Activated naive CD4-positive, alpha-beta T cell treated with anti-CD3 and anti-CD28 coated beads, Interleukin-2, amount 50 U/mL, for 72 hours (primary cell): ENCODE measurements around the gene MUC6. TPM values are rescaled to one million over a fixed set of nuclear protein-coding genes. Genes with fewer than 3 reads are reported as not detected.

Experiments used
- ATAC-seq, 2 donors: fragments of 150-1000 bp; cut with Tn5 transposase; 2 replicates each; pipeline ENCODE4 v1.10.0; 2021; ENCODE audit warnings: mild to moderate bottlenecking in 2 of 2, moderate library complexity in 2 of 2
- DNase-seq, 2 donors: peaks; one replicate each; pipeline ENCODE4 v3.0.0; 2021 to 2022; ENCODE audit warnings: low spot score in 2 of 2
- H3K27ac Mint-ChIP-seq, 2 donors: one replicate each; pipeline ENCODE4 v1.8.0; 2022; ENCODE audit warnings: mild to moderate bottlenecking in 2 of 2, mixed read lengths in 2 of 2
- H3K36me3 Mint-ChIP-seq, 2 donors: one replicate each; pipeline ENCODE4 v1.8.0; 2022; ENCODE audit warnings: mixed read lengths in 2 of 2
- H3K9me3 Mint-ChIP-seq, 2 donors: one replicate each; pipeline ENCODE4 v1.8.0; 2022; ENCODE audit warnings: mixed read lengths in 2 of 2
- total RNA-seq, 2 donors: library from RNA; stranded (reverse); gene quantifications; one replicate each; pipeline ENCODE4 v1.2.3, GENCODE V29; 2022

Gene MUC6
- total RNA-seq, 2 donors from 2014 or later = not detected

DNA sequence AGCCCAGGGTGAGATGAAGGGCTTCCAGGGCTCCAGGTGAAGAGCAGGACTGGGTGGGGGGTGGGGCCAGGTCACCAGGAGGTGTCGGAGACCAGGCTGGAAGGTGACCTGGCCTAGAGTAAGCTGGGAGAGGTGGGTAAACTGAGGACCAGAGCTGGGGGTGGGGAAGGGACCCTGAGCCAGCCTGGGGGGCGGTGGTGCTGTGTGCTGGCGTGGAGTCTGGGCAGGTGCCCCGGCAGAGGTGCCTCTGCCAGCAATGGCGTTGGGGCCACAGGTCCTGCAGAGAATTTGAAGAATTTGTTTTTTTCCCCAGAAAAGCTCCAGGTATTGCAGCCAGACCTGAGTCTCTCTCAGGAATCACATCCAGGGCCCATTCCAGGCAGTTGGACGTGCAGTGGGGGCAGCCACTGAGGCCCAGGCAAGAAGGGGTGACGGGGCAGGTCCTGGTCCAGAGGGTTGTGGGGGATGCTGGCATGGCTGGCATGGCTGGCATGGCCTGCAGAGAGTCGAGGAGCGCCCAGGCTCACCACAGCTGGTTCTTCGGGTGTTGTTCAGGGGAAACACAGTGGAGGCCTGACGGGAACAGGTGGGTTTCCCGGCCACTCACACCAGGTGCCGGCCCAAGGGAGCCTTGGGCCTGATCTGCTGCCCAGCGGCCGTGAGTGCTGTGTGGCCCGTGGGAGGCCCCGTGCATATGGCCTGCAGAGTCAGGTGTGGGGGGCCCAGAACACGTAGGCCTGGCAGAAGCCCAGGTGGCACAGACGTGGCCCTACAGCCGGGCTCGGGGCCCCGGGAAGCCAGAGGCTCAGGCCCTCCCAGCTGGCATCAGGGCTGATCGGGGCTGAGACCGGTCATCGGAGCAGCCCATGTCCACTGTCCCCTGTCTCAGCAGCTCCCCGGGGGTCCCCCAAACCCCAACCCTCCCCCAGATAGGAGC lies 6.4 kb upstream of the MUC6 start:
- DNase-seq = no peak

DNA sequence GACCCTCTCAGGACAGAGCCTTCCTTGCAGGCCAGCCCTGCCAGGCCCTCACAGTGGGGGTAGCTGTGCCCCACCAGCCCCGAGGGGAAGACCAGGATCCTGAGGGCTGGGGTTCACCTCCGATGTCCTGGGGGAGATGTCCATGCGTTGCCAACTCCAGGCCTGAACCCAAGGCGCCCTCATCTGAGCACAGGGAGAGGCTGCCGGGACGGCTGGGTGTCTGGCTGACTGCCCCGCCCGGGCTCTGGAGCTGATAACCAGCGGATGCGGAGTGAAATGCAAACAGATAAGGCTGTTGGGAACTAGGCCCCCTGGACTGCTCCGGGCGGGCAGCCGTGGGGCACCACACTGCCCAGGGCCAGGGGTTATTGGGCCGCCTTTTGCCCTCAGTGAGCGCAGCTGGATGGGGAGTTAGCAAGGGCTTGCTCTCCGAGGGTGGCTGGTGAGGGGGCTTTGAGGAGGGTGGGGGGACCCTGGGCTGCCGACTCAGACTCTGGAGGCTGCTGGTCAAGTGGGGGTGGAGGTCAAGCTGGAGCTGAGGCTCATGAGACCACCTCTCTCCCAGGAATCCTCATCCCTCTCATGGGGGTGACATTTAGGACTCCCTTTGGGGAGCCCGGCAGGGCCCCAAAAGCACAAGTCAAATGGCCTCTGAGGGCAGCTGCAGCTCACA lies 5.6 kb upstream of the MUC6 start:
- Mint-ChIP-seq H3K9me3 (no peaks in the 10 kb centered on the region), H3K36me3 (no peaks in the 10 kb centered on the region), H3K27ac (no peak overlapping the region)
- no peak for ATAC-seq
- no peak for DNase-seq

More for the DNA sequence above, 6.4 kb upstream of the MUC6 start:
- no peaks in the 10 kb centered on the region for H3K9me3 Mint-ChIP-seq
- ATAC-seq = peak in 1 of 2 donors; percentile 15
- no peaks in the 10 kb centered on the region for H3K36me3 Mint-ChIP-seq
- H3K27ac Mint-ChIP-seq = no peak overlapping the region

DNA sequence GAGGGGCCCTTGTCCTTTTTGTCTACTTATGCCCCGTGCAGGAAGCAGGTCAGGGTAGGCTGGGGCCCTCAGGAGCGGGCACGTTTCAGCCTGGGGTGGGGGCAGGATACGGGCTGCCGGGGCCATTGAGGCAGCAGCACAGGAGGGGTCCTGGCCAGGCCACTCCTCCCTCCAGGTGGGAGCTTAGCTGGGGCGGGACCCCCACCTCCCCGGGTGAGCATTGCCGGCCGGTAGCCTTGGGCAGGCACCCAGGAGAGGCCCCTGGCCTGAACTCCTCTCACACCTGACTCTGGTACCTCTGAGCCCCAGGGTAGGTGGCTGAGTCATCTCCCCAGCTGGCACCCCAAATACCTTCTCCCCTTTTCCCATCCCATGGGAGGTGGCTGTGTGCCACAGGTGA lies 5.0 kb upstream of the MUC6 start:
- Mint-ChIP-seq H3K27ac (no peak overlapping the region), H3K36me3 (no peaks in the 10 kb centered on the region), H3K9me3 (no peaks in the 10 kb centered on the region)
- ATAC-seq = no peak
- no peak for DNase-seq

DNA sequence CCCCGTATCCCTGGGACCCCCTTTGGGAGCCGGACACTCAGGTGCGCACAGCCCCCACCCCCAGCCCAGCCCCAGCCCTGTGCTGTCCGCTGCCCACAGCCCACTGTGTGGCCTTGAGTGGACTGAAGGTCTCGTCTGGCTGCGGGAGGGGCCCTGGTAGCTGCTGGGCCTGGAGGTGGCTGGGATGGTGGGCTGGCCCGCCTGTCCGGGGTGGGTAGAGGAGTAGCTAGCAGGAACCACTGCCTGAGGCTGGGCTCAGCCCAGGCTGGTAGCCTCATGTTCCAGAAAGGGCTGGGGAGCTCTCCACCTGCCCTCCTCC lies 4.6 kb upstream of the MUC6 start:
- Mint-ChIP-seq H3K36me3 (no peaks in the 10 kb centered on the region), H3K9me3 (no peaks in the 10 kb centered on the region), H3K27ac (no peak overlapping the region)
- DNase-seq (no peak), ATAC-seq (no peak)

DNA sequence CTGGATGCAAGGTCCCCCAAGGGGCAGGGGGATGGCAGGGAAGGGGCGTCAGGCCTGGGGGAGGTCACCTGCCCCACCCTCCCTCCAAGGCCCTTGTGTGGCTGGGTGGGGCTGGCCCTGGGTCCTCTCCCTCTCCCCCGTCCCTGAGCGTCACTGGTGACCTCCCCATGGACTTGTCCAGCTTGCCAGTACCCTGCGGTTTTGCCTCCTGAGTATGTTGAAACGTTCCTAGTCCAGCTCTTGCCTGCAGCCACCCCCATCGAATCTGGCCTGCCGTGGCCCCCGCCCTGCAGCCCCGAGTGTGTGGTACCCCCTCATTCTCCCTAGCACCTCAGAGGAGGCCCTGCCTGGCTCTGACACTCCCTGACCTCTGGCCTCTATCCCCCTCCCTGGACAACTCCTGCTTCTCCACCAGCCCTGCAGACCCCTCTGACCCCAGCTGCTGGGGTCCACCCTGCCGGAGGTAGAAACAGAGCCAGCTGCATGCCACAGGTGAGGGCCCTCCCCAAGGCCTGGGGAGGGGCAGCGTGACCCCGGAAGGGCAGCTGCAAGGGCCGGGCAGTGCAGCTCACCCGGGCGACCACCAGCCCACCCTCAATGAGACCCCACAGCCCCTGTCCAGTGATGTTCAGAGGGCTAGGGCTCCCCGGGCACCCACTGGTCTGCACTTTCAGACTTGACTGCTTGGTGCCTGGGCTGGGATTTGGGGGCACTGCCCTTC lies 4.1 kb upstream of the MUC6 start:
- DNase-seq = no peak
- Mint-ChIP-seq H3K9me3 (no peaks in the 10 kb centered on the region), H3K36me3 (no peaks in the 10 kb centered on the region), H3K27ac (no peak overlapping the region)
- ATAC-seq = no peak

DNA sequence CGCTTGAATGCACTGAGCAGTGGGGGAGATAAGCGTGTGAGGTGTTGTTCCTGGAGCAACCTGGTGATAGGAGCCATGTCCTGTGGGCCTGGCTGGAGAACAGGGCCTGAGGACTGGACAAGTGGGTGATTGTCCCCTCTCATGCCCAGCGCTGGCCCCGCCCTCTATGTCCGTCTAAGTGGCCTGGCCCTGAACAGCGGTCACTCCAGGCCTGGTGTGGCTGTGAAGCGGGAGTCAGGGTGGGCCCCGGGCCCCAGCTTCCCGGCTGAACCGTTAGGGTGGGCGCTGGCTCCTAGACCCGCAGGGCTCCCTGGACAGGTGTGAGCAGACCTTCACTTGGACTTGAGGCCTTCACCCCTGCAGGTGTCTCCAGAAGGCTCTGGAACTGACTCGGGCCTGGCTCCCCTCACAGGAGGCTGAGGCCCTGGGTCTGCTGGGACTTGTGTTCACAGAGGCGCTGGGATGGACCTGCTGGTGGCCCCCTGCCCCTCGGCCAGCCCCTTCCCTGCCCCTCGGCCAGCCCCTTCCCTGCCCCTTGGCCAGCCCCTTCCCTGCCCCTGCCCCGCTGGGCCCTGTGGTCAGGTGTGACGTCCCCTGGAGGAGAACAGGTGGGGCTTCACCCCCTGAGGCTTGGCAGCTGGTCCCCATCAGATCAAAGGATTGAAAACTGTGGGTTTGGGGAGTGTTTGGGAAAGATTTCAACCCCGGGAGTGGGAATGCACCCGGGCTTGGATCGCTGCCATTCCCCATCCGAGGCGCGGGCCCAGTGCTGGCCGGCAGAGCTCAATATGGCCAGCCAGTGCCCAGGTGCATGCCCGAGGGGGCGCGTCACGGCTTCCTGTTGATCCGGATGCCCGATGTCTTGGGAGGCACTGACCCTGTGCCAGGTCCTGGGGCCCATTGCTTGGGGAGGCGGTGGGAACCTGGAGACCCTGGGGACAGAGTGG lies 3.2 kb upstream of the MUC6 start:
- ATAC-seq (no peak), DNase-seq (no peak)
- no peak overlapping the region for H3K27ac Mint-ChIP-seq
- no peaks in the 10 kb centered on the region for H3K9me3 Mint-ChIP-seq
- H3K36me3 Mint-ChIP-seq = no peaks in the 10 kb centered on the region

DNA sequence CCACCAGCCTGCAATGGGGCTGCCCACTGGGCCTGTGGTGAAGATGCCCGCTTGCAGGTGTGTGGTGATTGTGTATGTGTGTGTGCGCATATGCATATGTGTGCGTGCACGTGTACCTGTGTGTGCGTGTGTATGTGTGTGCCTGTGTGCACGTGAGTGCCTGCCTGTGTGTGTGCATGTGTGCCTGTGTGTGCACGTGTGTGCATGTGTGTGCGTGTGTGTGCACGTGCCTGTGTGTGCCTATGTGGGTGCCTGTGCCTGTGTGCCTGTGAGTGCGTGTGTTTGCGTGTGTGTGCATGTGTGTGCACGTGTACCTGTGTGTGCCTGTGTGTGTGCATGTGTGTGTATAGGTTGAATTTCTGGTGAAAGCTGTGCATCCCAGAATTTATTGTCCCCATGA lies 2.4 kb upstream of the MUC6 start:
- Mint-ChIP-seq H3K36me3 (no peaks in the 10 kb centered on the region), H3K27ac (no peak overlapping the region), H3K9me3 (no peaks in the 10 kb centered on the region)
- no peak for ATAC-seq
- no peak for DNase-seq

DNA sequence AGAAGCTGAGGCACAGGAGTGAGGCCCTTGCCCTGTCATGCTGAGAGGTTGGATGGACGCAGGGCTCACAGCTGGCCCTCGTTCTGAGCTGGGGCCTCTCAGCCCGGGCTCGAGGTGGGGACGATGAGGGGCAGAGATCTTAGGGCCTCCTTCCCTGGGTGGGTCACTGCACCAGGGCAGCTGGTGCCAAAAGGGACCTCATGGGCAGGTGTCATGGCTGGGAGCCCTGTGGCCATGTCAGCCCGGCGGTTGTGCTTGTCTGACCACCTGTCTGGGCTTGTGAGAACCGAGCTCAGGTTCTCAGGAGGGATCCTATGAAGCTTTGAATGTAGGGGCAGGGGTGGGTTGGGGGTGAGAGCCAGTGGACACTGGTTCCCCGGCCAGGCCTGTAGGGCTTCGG lies 1.8 kb upstream of the MUC6 start:
- H3K36me3 Mint-ChIP-seq = no peaks in the 10 kb centered on the region
- no peak overlapping the region for H3K27ac Mint-ChIP-seq
- ATAC-seq (no peak), DNase-seq (no peak)
- no peaks in the 10 kb centered on the region for H3K9me3 Mint-ChIP-seq

DNA sequence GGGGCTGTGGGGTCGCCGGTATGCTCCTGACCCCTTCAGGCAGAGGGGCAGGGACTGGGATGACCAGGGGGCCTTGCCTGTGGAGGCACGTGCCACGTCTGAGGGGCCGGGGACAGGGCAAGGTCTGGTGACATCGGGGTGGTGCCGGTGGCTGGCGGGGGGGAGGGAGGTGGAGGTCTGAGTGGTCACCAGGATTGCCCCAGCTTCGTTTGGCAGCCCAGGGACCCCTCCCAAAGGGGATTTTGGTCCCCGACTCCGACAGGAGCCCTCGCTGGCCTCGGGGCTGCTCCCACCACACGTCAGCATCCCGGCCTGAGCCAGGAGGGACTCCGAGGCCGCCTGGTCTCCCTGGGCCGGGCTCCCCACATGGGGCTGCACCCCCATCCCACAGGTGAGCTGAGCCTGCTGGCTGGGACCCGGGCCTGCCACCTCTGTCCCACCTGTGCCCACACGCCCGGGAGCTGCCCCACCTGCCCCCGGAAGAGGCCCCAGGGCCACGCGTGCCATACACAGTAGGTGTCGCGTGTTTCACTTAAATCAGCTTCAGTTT lies 1.1 kb upstream of the MUC6 start:
- Mint-ChIP-seq H3K36me3 (no peaks in the 10 kb centered on the region), H3K9me3 (peaks cover 0 to under 1% of the 10 kb centered on the region in 2 donors)
- no peak for ATAC-seq

DNA sequence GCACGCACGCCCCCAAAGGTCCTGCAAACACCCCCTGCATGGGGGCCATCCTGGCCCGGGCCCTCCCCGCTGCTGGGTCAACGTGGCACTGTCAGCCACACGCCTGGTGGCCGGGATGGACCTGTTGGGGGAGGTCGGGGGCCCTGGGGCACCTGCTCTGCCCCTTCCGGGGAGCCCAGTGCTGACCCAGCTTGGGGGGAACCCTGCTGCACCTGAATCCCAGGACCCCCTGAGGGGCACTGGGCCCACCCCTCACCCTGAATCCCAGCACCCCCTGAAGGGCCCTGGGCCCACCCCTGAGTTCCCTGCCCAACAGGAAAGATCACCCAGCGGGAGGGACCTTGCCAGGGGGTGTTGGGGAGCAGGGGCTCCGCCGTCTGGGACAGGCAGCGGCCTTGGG lies 413 bp upstream of the MUC6 start:
- H3K27ac Mint-ChIP-seq = no peak overlapping the region
- DNase-seq (no peak), ATAC-seq (no peak)
- H3K9me3 Mint-ChIP-seq = peaks cover 6% of the 10 kb centered on the region in 2 donors
- H3K36me3 Mint-ChIP-seq = no peaks in the 10 kb centered on the region

More for the DNA sequence above, 1.1 kb upstream of the MUC6 start:
- no peak overlapping the region for H3K27ac Mint-ChIP-seq
- DNase-seq = no peak

DNA sequence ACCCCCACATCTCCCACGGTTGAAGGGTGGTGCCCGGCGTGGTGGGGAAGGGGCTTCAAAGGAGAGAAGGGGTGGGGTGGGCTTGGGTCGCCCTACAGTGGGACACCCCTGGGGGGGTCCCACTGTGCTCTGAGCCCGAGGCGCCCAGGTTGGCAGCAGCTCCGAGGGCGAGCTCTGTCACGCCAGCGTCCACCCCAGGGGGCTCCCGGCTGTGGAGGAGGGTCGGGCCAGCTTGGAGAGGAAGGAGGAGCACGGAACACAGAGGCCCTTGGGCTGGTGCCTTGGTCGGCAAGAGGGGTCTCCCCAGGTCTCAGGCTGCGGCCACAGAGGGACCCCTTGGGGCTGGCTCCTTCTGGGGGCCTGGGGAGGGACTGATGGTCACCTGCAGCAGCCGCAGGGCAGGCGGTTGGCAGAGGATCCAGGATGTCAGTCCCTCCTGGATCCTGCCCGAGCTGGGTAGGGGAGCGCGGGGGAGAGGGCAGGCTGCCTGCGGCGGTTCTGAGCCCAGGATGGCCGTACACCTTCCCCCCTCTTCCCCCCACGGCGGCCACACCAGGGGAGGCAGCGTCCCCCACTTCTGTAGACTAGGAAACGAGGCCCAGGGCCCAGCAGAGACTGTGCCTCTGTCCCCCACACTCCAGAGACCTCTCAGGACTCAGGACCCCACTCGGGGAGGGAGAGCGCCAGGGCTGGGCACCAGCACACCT lies 788 bp downstream of the MUC6 start:
- H3K36me3 Mint-ChIP-seq = no peaks in the 10 kb centered on the region
- peaks cover 6 to 8% of the 10 kb centered on the region in 2 donors for H3K9me3 Mint-ChIP-seq
- H3K27ac Mint-ChIP-seq = no peak overlapping the region
- ATAC-seq = no peak
- DNase-seq = no peak

DNA sequence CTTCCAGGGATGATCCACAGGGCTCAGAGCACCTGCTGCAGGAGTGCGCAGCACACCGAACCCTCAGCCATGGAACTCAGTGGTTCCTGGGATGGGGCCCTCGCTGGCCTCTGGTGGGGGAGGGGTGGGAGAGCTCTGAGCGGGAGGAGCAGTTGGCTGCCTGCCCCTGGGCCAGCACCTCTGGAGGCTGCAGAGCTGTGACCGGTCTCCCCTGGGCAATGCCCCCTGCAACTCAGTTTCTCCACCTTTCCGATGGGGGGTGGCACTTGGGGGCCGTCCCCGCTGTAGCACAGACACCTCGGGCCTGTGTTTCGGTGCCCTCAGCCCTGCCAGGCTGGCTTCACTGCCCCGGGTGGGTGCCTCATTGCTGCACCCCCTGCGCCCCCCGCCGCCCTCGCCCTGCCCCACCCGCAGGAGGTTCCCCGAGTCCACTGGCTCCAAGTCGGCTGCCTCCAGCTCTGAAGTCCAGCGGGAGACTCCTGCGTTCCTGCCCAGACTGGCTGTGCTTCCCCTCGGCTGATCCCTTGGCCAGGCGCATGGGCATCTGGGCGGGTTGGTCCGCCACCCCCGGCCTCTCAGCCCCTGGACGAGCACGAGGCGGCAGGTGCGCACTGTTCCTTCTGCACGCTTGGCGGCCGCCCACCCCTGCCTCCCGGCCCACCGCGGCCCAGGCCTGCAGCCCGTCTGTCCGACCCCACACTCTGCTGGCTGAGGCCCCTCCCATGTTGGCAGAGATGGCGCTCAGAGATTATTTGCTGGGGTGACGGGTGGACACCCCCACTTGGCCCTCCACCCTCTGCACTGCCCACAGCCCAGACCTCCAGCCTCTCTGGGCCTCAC lies 1.8 kb downstream of the MUC6 start:
- Mint-ChIP-seq H3K9me3 (peaks cover 6 to 8% of the 10 kb centered on the region in 2 donors), H3K36me3 (no peaks in the 10 kb centered on the region), H3K27ac (no peak overlapping the region)
- no peak for ATAC-seq
- DNase-seq = no peak

DNA sequence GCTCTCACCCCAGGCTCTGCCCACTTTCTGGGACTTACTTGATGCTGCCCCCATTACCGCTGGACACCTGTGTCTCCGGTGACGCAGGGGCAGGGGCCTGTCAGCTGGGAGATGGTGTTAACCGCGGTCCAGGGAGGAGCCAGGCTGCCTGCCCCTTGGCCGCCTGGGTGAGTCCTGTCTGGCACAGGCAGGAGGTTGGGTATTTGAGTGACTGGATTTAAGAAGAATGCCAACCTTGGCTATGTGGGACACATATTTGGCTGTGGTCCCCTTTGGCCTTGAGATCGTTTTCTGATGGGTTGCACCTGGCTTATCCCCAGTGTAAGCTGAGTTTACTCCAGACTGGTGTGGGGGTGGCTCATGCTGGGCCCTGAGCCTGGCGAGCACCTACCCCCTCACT lies 2.5 kb downstream of the MUC6 start:
- no peaks in the 10 kb centered on the region for H3K36me3 Mint-ChIP-seq

DNA sequence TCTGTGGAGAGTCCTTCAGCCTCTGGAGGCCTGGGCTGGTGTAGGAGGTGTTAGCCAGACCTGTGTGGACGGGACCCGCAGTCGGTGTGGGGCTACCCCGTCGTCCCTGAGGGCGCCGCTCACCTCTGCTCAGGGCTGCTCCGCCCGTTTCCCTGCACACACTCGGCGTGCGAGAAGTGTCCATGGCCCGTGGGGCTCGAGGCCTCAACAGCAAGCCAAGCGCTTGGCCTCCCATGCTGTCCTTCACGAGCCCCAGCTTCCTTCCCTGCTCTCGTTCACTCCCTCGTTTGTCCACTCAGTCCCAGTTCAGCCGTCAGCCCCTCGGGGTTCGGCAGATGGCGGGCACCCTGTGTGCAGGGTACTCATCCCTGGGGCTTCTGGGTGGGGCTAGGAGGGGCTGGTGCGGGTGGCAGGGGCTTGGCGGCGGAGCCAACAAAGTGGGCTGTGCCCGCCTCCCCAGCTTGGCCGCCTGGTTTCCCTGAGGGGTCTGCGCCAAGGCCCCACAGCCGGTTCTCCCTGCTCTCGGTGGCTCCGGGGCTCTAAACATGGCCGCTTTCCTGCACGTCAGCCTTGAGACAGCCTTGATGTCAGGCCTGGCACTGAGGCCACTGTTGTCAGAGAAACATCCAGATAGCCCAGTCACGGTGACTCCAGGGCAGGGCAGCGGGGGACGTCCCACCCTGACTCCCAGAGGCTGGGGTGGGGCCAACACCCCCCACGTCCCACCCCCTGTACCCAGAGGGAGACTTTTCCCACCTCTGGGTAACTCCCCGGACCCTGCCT lies 3.3 kb downstream of the MUC6 start:
- no peak overlapping the region for H3K27ac Mint-ChIP-seq
- DNase-seq (no peak), ATAC-seq (no peak)
- no peaks in the 10 kb centered on the region for H3K36me3 Mint-ChIP-seq
- peaks cover 6 to 8% of the 10 kb centered on the region in 2 donors for H3K9me3 Mint-ChIP-seq

More for the DNA sequence above, 2.5 kb downstream of the MUC6 start:
- DNase-seq (no peak), ATAC-seq (no peak)
- H3K9me3 Mint-ChIP-seq = peaks cover 6 to 8% of the 10 kb centered on the region in 2 donors
- no peak overlapping the region for H3K27ac Mint-ChIP-seq
